ENCODE results near the gene IFNA7.
"Not testable (repeated sequence)": the region's sequence is repeated elsewhere in the genome, so short reads cannot be mapped to it uniquely, and the experiment has no call there.

DNA sequence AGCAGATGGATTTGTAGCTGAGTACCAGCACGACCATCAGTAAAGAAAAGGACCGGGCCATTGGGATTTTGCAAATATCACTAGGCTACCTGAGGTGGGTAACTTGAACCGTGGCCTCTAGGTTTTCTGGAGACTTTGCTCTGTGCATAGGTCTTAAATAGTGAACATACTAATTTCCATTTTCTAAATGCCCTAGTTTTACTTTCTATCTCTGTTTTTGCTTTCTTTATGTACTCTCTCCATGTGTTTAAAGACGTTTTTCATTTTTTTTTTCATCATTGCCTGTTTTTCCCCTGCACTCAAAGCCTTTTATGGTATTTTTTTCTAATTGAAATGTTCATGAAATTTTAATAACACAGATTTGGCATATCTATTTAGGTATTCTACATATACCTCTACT lies at the start of gene IFNA7:
- TF ChIP-seq, protein P1, sequence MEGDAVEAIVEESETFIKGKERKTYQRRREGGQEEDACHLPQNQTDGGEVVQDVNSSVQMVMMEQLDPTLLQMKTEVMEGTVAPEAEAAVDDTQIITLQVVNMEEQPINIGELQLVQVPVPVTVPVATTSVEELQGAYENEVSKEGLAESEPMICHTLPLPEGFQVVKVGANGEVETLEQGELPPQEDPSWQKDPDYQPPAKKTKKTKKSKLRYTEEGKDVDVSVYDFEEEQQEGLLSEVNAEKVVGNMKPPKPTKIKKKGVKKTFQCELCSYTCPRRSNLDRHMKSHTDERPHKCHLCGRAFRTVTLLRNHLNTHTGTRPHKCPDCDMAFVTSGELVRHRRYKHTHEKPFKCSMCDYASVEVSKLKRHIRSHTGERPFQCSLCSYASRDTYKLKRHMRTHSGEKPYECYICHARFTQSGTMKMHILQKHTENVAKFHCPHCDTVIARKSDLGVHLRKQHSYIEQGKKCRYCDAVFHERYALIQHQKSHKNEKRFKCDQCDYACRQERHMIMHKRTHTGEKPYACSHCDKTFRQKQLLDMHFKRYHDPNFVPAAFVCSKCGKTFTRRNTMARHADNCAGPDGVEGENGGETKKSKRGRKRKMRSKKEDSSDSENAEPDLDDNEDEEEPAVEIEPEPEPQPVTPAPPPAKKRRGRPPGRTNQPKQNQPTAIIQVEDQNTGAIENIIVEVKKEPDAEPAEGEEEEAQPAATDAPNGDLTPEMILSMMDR (IDR thresholded peaks at IDR 0.05 in 2 of 3, conservative IDR thresholded peaks at IDR 0.05 in 1 of 3; ENCODE audit: borderline replicate concordance in 1 of 3, insufficient read depth in 1 of 3, low read depth in 2 of 3, low read length in 2 of 3) = not testable (repeated sequence)
- TF ChIP-seq POLR2AphosphoS5 (IDR thresholded peaks at IDR 0.05; ENCODE audit: low read depth, low read length); CEBPB (IDR thresholded peaks at IDR 0.05; ENCODE audit: low read depth); SRF (IDR thresholded peaks at IDR 0.05; ENCODE audit: low read depth); EZH2 (IDR thresholded peaks at IDR 0.05); POLR2A (IDR thresholded peaks at IDR 0.05; ENCODE audit: borderline replicate concordance, extremely low read depth, insufficient read depth, insufficient read length); EZH2phosphoT487 (IDR thresholded peaks at IDR 0.05; ENCODE audit: borderline replicate concordance); ZNF274 (IDR thresholded peaks at IDR 0.05; ENCODE audit: low read depth, low read length): not testable (repeated sequence)
- TF ChIP-seq, protein P2, sequence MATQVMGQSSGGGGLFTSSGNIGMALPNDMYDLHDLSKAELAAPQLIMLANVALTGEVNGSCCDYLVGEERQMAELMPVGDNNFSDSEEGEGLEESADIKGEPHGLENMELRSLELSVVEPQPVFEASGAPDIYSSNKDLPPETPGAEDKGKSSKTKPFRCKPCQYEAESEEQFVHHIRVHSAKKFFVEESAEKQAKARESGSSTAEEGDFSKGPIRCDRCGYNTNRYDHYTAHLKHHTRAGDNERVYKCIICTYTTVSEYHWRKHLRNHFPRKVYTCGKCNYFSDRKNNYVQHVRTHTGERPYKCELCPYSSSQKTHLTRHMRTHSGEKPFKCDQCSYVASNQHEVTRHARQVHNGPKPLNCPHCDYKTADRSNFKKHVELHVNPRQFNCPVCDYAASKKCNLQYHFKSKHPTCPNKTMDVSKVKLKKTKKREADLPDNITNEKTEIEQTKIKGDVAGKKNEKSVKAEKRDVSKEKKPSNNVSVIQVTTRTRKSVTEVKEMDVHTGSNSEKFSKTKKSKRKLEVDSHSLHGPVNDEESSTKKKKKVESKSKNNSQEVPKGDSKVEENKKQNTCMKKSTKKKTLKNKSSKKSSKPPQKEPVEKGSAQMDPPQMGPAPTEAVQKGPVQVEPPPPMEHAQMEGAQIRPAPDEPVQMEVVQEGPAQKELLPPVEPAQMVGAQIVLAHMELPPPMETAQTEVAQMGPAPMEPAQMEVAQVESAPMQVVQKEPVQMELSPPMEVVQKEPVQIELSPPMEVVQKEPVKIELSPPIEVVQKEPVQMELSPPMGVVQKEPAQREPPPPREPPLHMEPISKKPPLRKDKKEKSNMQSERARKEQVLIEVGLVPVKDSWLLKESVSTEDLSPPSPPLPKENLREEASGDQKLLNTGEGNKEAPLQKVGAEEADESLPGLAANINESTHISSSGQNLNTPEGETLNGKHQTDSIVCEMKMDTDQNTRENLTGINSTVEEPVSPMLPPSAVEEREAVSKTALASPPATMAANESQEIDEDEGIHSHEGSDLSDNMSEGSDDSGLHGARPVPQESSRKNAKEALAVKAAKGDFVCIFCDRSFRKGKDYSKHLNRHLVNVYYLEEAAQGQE (IDR thresholded peaks at IDR 0.05; ENCODE audit: low read depth) = not testable (repeated sequence)

Measured in HCT116 (cell line).